Left renal cortex interstitium (tissue), 4 donors: ENCODE data around the gene LHX5. TPM values are rescaled to one million over a fixed set of nuclear protein-coding genes. Genes with fewer than 3 reads are reported as not detected.
A peak's percentile ranks its signal among the peaks of the same experiment; 100 is the strongest.
"Not testable (repeated sequence)": the region's sequence is repeated elsewhere in the genome, so short reads cannot be mapped to it uniquely, and the experiment has no call there.

Experiments used
- DNase-seq, 4 donors: peaks; one replicate each; pipeline ENCODE4 v3.0.0-alpha.2; 2013; ENCODE audit warnings: low read depth in 4 of 4, low spot score in 2 of 4, missing footprints in 1 of 4
- polyA plus RNA-seq, 4 donors: library from polyadenylated mRNA; unstranded; fragments of 120-200 nt; gene quantifications; one replicate each; pipeline ENCODE4 v1.2.1, GENCODE V29; 2013; ENCODE audit not compliant: insufficient read length in 4 of 4

Gene LHX5
- under 1 TPM in 1 of 4 donors, not detected in 3; 0.03 TPM for polyA plus RNA-seq

GRCh38 chr12:113471619-113472171, at the start of gene LHX5:
TSS of gene LHX5 (minus strand) at chr12:113471871. CDS start at chr12:113471498, 373 bp downstream.
- no peak for DNase-seq

DNA sequence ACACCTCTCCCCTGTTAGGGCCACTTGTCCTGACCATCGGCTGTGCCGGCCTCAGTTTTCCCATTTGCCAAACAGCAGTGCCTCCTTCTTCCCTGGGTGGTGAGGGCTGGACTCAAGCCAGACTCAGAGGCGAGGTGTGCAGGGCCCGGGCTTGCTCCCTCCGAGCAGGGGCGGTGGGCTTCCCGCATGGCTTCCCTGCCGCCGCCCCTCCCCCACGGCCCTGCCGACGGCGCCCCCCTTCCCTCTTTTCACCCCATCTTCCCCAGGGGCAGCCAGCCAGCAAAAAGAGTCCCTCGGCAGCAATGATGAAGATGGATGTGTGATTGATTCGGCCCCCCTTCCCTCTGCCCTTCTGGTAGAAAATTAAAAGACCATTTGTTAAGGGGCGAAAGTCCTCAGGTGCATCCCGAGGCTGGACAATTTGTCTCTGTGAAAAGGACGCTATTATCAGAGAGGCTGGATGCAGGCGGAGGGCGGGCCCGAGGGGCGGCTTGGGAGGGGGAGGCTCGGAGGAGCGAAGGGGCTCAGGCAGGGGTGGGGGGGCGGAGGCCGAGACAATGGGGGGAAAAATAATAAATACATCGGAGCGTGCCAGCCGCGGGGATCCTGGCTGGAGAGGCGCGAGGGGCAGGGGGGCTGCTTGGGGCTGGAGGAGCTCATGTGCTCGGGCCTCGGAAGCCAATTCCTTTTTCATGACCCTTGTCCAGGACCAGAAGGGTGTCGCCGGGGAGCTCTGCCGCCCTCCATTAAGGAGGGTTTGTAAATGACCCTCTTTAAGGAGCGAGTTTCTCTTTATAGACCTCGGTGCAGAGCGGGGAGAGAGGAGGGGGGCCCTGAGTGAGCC, 48.0 kb upstream of the LHX5 start:
- DNase-seq: no peak

DNA sequence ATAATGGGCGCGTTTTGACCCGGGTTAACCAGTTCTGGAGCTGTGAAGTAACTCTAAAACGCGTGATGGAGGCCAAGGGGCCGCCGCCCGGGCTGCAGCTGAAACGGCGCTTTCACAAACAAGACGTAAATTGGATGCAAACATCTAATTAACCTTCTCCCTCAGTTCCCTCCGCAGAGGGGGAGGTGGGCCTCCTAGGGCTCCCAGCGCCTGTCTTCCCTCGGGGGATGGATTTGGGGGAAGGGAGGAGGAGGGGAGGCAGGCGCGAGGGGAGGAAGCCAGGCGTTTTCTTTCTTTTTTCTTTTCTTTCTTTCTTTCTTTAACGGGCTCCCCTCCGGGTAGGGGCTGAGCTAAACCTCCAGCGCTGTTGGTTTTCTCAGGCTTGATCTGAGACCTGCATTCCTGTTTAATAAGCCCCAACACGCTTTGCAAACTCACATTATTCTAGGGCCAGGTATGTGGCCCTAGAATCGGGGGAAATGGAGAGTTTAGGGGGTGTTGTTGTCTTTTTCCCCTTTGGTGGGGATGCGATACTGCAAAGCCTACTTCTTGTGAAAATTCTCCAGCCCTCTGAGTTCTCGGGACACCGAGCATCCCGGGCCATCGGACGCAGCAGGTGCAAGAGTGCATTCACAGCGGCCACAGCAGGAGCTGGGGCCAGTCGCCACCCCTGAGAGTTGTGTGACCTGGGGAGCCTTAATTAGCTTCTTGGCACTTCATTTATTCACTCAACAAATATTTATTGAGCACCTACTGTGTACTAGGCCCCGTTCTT, 43.6 kb upstream of the LHX5 start:
- no peak for DNase-seq

DNA sequence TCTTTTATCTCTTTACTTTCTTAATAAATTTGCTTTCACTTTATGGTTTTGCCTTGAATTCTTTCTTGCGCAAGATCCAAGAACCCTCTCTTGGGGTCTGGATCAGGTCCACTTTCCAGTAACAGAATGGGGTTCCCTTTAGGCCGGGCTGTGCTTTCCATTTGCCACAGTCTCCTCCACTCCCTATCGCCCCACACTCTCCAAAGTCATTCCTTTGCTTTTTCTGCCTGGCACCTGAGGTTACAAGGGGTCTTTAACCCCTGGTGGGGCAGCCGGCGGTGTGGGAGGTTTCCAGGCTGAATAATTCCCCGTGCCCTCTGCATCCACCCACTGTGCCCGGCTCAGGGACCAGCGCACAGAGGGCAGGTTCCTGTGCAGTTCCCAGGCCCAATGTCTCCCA, 42.9 kb upstream of the LHX5 start:
- DNase-seq: no peak

DNA sequence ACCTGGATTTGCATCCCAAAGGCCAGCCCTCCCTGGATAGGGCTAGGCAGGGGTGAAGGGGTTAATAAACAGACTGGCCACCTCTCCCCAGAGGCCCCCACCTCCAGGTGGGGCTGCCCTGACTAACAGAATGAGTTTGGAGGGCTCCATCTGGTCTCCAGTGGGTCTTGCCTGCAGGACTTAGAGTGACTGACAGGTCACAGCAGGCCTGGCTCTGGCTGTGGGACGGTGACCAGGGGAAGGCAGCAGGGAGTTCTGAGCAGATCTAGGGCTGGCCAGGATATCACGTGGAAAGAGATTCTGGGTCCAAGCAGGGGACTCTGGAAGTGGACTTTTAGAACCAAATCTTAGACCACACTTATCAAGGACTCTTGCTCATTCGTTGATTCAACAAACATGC, 40.9 kb upstream of the LHX5 start:
- no peak for DNase-seq

DNA sequence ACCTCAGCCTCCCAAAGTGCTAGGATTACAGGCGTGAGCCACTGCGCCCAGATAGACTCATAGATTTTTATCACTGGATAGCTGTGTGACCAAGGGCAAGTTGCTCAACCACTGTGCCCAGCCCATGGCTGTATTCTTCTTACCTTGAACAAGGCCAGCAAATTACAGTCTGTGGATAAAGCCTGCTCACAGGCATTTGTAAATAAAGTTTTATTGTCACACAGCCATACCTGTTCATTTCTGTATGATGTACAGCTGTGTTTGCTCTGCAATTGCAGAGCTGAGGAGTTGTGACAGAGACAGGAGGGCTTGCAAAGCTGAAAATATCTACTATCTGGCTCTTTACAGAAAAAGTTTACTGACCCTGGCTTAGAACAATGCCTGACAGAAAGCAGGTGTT, 35.2 kb upstream of the LHX5 start:
- DNase-seq: no peak

DNA sequence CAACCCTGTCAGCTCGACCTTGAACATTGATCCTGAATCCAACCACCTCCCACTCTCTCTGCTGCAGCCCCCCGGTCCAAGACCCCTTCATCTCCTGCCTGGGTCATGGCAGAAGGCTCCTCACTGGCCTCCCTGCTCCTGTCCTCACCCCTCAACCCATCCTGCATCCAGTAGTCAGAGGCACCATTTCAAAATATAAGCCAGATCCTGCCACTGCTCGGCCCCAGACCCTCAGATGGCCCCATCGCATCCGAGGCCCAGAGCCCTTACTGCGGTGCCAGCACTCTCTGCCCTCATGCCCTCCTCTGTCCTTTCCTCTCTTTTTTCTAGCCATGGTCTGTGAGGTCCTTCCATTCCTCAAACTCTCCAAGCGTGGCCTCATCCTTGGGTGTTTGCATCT, 34.3 kb upstream of the LHX5 start:
- no peak for DNase-seq

- DNase-seq: no peak
Observed at GRCh38 chr12:113504917-113505316, 33.2 kb upstream of the LHX5 start.

GRCh38 chr12:113500782-113501311, 29.2 kb upstream of the LHX5 start:
- DNase-seq: no peak

- no peak for DNase-seq
Observed at GRCh38 chr12:113500306-113500675, 28.6 kb upstream of the LHX5 start.

DNA sequence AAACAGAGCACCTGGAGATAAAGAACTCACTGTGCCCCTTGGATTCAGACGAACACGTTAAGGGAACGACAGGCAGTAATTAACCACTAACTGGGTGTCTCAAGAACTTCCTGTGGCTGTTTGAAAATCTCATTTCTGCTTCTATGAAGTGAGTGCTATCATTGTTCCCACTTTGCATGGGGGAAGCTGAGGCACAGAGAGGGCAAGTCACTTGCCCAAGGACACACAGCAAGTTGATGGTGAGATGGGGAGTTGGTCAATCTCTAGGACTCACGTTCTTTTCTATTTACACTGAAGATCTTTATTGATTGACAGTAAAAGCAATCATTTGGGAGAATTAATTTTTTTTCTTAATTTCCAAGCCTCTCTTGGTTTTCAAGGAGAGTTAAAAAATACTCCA, 26.8 kb upstream of the LHX5 start:
- no peak for DNase-seq

- no peak for DNase-seq
Observed at GRCh38 chr12:113497693-113498092, 26.0 kb upstream of the LHX5 start.

DNA sequence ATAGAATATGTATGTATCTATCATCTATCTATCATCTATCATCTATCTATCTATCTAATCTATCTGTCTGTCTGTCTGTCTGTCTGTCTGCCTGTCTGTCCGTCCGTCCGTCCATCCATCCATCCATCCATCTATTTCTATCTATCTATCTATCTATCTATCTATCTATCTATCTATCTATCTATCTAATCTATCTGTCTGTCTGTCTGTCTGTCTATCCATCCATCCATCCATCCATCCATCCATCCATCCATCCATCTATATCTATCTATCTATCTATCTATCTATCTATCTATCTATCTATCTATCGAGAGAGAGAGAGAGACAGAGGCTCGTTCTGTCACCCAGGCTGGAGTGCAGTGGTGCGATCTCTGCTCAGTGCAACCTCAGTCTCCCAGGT, 24.3 kb upstream of the LHX5 start:
- not testable (repeated sequence) for DNase-seq

DNA sequence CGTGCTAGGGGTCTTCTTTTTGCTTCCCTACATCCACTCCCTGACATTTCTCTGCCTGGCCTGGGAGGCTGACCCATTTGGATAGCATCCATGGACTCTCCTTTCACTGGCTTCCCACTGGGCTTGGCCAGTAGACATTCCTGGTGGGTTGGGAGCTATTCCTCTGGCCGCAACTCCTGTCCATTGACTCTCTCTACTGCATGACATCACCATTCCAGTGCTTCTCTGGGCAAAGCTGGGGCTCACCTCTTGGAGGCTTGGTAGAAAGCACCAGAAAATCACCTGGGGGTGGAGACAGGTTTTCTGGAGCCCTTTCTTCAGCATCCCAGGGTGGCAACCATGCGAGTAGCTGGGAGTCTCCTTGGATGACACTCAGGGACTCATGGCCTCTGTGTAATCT, 16.7 kb upstream of the LHX5 start:
- DNase-seq: no peak

- DNase-seq: no peak
Observed at GRCh38 chr12:113486722-113487121, 15.1 kb upstream of the LHX5 start.

GRCh38 chr12:113485330-113485729, 13.7 kb upstream of the LHX5 start:
- no peak for DNase-seq

DNA sequence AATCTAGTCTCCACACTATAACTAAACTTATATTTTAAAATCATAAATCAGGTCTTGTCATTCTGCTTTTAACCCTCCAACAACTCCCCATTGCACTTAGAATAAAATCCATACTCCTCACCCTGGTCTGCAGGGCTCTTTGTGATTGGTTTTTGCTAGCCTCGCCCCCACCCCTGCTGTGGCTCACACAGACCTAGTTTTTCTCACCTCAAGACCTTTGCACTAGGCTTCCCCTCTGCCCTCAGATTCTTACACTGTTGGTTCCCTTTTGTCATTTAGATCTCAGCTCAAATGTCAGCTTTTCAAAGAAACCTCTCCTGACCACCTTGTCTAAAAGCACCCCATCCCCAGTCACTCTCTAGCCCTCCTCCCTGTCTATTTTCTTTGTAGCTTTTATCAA, 10.7 kb upstream of the LHX5 start:
- no peak for DNase-seq

- no peak for DNase-seq
Observed at GRCh38 chr12:113480336-113480971, 8.8 kb upstream of the LHX5 start.

DNA sequence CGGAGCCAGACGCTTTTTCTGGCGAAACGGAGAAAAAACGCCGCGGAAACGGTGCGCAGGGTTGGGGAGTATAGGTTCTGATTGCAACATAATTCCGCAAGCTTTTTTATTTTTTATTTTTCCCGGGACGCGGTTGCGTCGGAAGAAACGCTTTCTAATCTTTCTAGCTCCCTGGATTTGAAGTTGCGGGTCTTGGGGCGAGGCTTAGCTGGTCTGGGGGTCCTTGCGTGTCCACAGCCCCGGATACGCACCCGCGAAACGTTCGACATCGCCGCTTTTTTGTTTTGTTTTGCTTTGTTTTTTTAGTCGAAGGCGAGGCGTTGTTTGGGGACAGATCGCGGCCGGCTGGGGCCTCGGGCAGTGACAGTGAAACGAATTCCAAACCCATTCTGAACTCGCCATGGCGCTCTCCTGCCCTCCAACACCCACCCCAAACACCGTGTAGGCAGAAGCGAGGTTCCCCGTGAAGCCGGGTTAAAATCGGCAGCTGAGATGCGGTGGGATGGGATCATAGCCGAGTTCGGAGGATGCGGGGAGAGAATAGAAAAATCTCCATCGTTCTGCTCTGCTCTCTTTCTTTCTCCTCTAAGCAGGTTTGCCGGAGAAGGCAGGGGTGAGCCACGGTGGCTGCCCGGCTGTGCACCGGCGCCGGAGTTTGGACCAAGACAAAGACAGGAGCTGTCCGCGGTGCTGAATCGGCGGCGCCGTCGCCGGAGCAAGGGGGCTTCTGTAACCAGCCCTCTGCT, 8.1 kb upstream of the LHX5 start:
- peak in 3 of 4 donors; percentile 53 to 66 (median 57) for DNase-seq

- no peak for DNase-seq
Observed at GRCh38 chr12:113479216-113479589, 7.5 kb upstream of the LHX5 start.
